ENCODE data around the gene PRODH2. TPM values are rescaled to one million over a fixed set of nuclear protein-coding genes. Genes with fewer than 3 reads are reported as not detected.

The PRODH2 gene
- total and polyA plus RNA-seq, 5 donors from 2014 or later = not detected

DNA sequence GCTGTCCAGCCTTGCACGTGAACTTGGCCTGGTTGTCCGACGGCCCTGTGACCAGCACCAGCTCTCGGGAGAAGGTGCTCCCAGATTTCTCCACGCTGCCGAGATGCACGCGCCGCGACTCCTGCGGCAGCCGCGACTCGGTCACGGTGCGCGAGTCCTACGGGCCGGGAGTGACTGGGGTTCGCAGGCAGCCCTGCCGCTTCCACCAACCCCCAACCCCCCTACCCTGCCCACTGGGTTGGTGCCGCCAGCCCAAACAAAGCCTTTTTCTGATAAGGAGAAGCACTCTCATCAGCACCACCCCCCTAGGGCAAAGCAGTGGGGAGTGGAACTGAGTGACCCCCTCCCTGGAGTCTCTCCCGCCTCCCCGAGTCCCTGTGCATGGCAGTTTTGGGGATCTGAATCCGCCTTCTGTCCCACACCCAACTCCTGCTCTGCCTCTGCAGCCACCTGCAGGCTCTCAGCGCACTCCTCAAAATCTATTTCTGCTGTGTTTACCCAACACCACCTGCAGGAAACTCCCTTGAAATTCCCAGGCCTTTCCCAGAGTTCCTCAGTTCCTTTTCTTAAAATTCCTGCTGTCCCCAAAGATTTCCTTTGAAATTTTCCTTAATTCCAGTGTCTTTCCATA, 33.5 kb upstream of the PRODH2 start:
- peak in 1 of 3 donors; percentile 41 for DNase-seq
- H3K4me3 ChIP-seq (ENCODE audit: low read depth, low read length) = no peak overlapping the region
- H3K4me1 ChIP-seq (ENCODE audit: control insufficient read depth, insufficient read depth, low read length, poor library complexity, severe bottlenecking) = peaks cover 16% of the 10 kb centered on the region
- no peak overlapping the region for H3K27ac ChIP-seq (ENCODE audit: insufficient read depth, low read length, poor library complexity, severe bottlenecking)
- no peak for ATAC-seq (ENCODE audit: low read depth in 2 of 2)
- Mint-ChIP-seq H3K36me3 (no peaks in the 10 kb centered on the region), H3K9me3 (peaks cover 0 to 10% (median 0%) of the 10 kb centered on the region in 7 donors), H3K4me3 (peak overlapping the region in 2 of 4 donors; percentile 33 to 73), H3K27me3 (peaks cover 64% of the 10 kb centered on the region), H3K4me1 (peaks cover 5 to 27% (median 5%) of the 10 kb centered on the region in 4 donors), H3K27ac (no peak overlapping the region)
- H3K9me3 ChIP-seq (ENCODE audit: control insufficient read depth in 2 of 2, low read length in 2 of 2) = no peaks in the 10 kb centered on the region
- H3K36me3 ChIP-seq (ENCODE audit: control insufficient read depth, insufficient read depth, low read length) = no peaks in the 10 kb centered on the region
- H3K27me3 ChIP-seq (ENCODE audit: control insufficient read depth, insufficient read depth, low read length) = peaks cover 21% of the 10 kb centered on the region

DNA sequence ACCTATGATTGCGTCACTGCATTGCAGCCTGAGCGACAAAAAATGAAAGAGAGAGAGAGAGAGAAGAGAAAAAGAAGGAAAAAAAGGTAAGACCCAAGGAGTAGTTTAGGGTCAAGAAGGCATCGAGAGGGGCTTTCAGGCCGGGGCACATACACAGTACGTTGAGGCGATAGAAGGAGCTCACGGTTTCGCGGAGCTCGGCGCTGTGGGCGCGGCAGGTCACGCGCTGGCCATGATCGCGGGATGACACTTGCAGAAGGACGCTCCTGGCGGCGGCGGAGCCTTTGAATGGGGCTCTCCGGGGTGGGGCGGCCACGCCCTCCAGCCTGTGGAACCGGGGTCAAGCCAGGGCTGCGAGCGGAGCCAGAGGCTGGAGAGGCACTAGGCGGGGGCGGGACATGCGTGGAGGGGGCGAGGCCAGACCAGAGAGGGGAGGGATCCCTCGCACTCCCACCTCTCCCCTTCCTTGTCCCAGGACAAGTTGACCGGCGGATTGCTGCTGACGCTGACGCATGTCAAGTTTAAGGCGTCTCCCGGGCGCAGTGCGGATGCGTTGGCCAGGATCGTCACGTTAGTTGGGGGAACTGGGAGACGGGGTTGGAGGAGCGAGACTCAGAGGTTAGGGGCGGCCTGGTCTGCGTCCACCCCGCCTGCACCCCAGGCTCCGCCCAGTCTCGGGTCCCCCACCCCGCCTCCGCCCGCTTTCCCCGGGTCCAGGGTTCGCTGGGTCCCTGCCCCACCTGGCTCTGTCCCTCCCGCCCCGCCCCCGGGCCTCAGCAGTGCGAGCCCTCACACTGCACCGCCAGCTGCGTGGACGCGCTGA, 32.8 kb upstream of the PRODH2 start:
- Histone ChIP-seq H3K36me3 (ENCODE audit: control insufficient read depth, insufficient read depth, low read length) (no peaks in the 10 kb centered on the region), H3K4me3 (ENCODE audit: low read depth, low read length) (no peak overlapping the region), H3K27ac (ENCODE audit: insufficient read depth, low read length, poor library complexity, severe bottlenecking) (no peak overlapping the region), H3K9me3 (ENCODE audit: control insufficient read depth in 2 of 2, low read length in 2 of 2) (no peaks in the 10 kb centered on the region), H3K27me3 (ENCODE audit: control insufficient read depth, insufficient read depth, low read length) (peaks cover 21% of the 10 kb centered on the region), H3K4me1 (ENCODE audit: control insufficient read depth, insufficient read depth, low read length, poor library complexity, severe bottlenecking) (peaks cover 16% of the 10 kb centered on the region)
- H3K36me3 Mint-ChIP-seq = no peaks in the 10 kb centered on the region
- peaks cover 59% of the 10 kb centered on the region for H3K27me3 Mint-ChIP-seq
- peak overlapping the region in 2 of 4 donors; percentile 73 for H3K4me3 Mint-ChIP-seq
- peak overlapping the region in 1 of 3 donors; percentile 34 for H3K27ac Mint-ChIP-seq
- ATAC-seq (ENCODE audit: low read depth in 2 of 2) (no peak), DNase-seq (peak in 1 of 3 donors; percentile 14)
- H3K9me3 Mint-ChIP-seq = peaks cover 0 to 10% (median 0%) of the 10 kb centered on the region in 7 donors
- H3K4me1 Mint-ChIP-seq = peaks cover 5 to 25% (median 5%) of the 10 kb centered on the region in 4 donors

DNA sequence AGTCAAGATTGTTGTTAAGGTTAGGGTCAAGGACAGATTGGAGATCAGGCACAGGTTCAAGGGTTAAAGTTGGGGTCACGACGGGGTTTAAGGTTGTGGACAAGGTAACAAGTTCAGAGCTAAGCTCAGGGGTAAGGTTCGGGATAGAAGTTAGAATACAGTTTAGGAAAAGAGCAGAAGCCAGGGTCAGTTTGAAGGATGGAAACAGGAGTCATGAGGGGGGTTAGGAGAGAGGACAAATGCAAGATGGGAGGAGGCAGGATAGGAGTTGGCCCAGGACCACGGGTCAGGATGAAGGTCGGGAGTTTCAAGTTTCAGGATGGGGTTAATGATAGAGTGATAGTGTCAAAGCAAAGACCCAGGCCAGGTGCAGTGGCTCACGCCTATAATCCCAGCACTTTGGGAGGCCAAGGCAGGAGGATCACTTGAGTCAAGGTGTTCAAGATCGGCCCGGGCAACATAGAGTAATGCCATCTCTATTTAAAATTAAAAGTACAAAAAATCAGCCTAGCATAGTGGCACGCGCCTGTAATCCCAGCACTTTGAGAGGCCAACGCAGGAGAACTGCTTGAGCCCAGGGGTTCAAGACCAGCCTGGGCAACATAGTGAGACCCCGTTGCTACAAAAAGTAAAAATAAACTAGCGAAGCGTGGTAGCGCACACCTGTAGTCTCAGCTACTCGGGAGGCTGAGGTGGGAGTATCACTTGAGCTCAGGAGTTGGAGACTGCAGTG, 32.0 kb upstream of the PRODH2 start:
- peaks cover 59% of the 10 kb centered on the region for H3K27me3 Mint-ChIP-seq
- no peak for DNase-seq
- H3K36me3 Mint-ChIP-seq = no peaks in the 10 kb centered on the region
- H3K9me3 Mint-ChIP-seq = peaks cover 0 to 10% (median 0%) of the 10 kb centered on the region in 7 donors
- peak overlapping the region in 1 of 3 donors; percentile 34 for H3K27ac Mint-ChIP-seq
- no peaks in the 10 kb centered on the region for H3K36me3 ChIP-seq (ENCODE audit: control insufficient read depth, insufficient read depth, low read length)
- peak overlapping the region in 3 of 4 donors; percentile 1 to 73 (median 39) for H3K4me3 Mint-ChIP-seq
- H3K4me1 Mint-ChIP-seq = peaks cover 5 to 25% (median 5%) of the 10 kb centered on the region in 4 donors
- no peaks in the 10 kb centered on the region for H3K9me3 ChIP-seq (ENCODE audit: control insufficient read depth in 2 of 2, low read length in 2 of 2)
- H3K27ac ChIP-seq (ENCODE audit: insufficient read depth, low read length, poor library complexity, severe bottlenecking) = no peak overlapping the region
- no peak for ATAC-seq (ENCODE audit: low read depth in 2 of 2)
- peaks cover 16% of the 10 kb centered on the region for H3K4me1 ChIP-seq (ENCODE audit: control insufficient read depth, insufficient read depth, low read length, poor library complexity, severe bottlenecking)
- H3K4me3 ChIP-seq (ENCODE audit: low read depth, low read length) = no peak overlapping the region
- peaks cover 21% of the 10 kb centered on the region for H3K27me3 ChIP-seq (ENCODE audit: control insufficient read depth, insufficient read depth, low read length)

DNA sequence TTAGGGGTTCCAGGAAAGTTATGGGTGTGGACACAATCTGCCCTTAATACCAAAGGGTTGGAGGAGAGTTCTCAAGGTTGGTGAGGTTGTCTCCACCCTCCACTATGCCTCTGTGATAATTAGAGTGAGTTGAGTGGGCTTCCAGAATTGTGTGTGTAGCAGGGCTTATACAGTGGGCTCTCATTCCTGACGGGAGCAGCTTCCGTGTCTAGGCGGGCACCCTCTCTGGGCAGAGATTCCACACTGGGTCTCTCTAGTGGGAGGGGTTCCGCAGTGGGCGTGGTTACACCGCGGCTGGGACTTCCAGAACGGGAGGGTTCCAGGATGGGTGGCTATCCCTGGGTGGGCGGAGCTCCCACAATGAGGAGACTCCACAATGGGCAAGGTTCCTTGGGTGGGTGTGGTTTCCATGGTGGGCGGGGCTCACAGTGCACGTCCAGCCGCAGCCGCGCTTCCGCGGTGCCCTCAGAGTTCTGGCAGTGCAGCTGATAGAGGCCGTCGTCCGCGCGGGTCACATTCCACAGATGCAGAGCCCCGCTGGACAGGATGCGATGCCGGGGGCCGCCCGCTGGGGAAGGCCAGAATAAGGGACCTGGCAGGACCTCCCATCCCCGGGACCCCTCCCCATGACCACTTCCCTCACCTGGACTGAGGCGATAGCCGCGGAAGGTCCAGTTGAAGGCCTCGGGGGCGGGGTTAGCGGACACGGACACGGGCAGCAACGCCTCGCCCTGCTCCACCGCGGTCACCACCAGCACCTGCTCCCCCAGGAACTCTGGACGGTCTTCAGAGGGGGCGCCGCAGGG, 31.2 kb upstream of the PRODH2 start:
- no peak for ATAC-seq (ENCODE audit: low read depth in 2 of 2)
- H3K27ac ChIP-seq (ENCODE audit: insufficient read depth, low read length, poor library complexity, severe bottlenecking) = no peak overlapping the region
- peaks cover 5 to 25% (median 5%) of the 10 kb centered on the region in 4 donors for H3K4me1 Mint-ChIP-seq
- H3K36me3 Mint-ChIP-seq = no peaks in the 10 kb centered on the region
- H3K4me3 Mint-ChIP-seq = peak overlapping the region in 1 of 4 donors; percentile 89
- H3K4me1 ChIP-seq (ENCODE audit: control insufficient read depth, insufficient read depth, low read length, poor library complexity, severe bottlenecking) = peaks cover 16% of the 10 kb centered on the region
- peaks cover 53% of the 10 kb centered on the region for H3K27me3 Mint-ChIP-seq
- H3K27me3 ChIP-seq (ENCODE audit: control insufficient read depth, insufficient read depth, low read length) = peaks cover 21% of the 10 kb centered on the region
- no peaks in the 10 kb centered on the region for H3K36me3 ChIP-seq (ENCODE audit: control insufficient read depth, insufficient read depth, low read length)
- H3K27ac Mint-ChIP-seq = no peak overlapping the region
- DNase-seq = no peak
- H3K4me3 ChIP-seq (ENCODE audit: low read depth, low read length) = no peak overlapping the region
- peaks cover under 1 to 7% of the 10 kb centered on the region in 2 experiments for H3K9me3 ChIP-seq (ENCODE audit: control insufficient read depth in 2 of 2, low read length in 2 of 2)
- peaks cover 0 to 10% (median 1%) of the 10 kb centered on the region in 7 donors for H3K9me3 Mint-ChIP-seq

DNA sequence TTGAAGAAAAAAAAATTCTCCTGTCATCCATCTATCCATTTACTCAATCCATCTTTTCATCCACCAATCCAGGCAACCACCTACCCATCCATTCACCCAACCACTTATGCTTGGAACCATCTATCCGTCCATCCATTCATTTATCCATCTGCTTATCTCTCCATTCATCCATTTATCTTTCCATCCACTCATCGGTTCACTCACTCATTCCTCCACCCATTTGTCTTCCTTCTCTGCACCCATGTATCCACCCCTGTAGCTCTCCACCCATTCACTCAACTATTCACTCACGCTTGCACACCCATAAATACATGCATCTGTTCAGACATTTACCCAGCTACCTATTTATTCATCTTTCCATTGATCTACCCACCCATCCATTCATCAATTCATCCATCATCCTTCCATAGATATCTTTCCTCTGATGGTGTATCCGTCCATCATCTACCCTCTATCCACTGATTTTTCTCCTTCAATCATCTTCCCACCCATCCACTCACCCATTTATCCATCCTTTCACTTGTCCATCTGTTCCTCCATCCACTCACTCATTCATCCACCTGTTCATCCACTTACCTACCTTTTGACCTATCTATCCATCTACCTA, 30.1 kb upstream of the PRODH2 start:
- H3K4me1 ChIP-seq (ENCODE audit: control insufficient read depth, insufficient read depth, low read length, poor library complexity, severe bottlenecking) = peaks cover 16% of the 10 kb centered on the region
- peaks cover 42% of the 10 kb centered on the region for H3K27me3 Mint-ChIP-seq
- no peak overlapping the region for H3K4me3 ChIP-seq (ENCODE audit: low read depth, low read length)
- no peaks in the 10 kb centered on the region for H3K36me3 ChIP-seq (ENCODE audit: control insufficient read depth, insufficient read depth, low read length)
- no peak for ATAC-seq (ENCODE audit: low read depth in 2 of 2)
- no peak for DNase-seq
- no peaks in the 10 kb centered on the region for H3K36me3 Mint-ChIP-seq
- peaks cover 2 to 7% of the 10 kb centered on the region in 2 experiments for H3K9me3 ChIP-seq (ENCODE audit: control insufficient read depth in 2 of 2, low read length in 2 of 2)
- H3K4me3 Mint-ChIP-seq = no peak overlapping the region
- H3K4me1 Mint-ChIP-seq = peaks cover 5 to 25% (median 5%) of the 10 kb centered on the region in 4 donors
- peaks cover 0 to 11% (median 1%) of the 10 kb centered on the region in 7 donors for H3K9me3 Mint-ChIP-seq
- peaks cover 21% of the 10 kb centered on the region for H3K27me3 ChIP-seq (ENCODE audit: control insufficient read depth, insufficient read depth, low read length)
- no peak overlapping the region for H3K27ac Mint-ChIP-seq
- no peak overlapping the region for H3K27ac ChIP-seq (ENCODE audit: insufficient read depth, low read length, poor library complexity, severe bottlenecking)

DNA sequence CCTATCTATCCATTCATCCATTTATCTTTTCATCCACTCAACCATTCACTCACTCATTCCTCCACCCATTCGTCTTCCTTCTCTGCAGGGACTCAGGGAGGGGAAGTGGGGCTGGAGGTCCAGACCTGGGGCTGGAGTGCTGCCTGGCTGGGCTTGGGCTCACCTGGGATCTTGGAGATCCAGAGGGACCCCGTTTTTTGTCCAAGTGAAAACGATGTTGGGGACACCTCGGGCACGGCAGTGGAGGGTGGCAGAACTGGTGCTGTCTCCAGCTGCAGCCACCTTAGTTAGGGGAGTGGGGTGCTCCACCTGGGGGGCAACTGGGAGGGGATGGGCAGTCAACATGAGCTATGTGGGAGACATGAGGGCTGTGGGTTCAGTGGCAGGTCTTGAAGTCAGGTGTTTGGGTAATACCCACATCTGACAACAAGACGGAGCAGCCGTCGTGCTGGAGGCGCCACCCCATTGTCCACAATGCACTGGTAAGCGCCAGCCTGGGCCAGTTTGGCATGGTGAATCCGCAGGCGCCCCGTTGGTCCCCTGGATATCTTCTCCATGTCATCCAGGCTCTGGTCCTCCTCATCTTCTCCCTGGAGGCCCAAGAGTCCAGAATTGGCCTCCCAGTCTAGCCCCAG, 29.4 kb upstream of the PRODH2 start:
- peaks cover 5 to 25% (median 5%) of the 10 kb centered on the region in 4 donors for H3K4me1 Mint-ChIP-seq
- ATAC-seq (ENCODE audit: low read depth in 2 of 2) (no peak), DNase-seq (no peak)
- Histone ChIP-seq H3K9me3 (ENCODE audit: control insufficient read depth in 2 of 2, low read length in 2 of 2) (peaks cover 2 to 7% of the 10 kb centered on the region in 2 experiments), H3K36me3 (ENCODE audit: control insufficient read depth, insufficient read depth, low read length) (no peaks in the 10 kb centered on the region), H3K27me3 (ENCODE audit: control insufficient read depth, insufficient read depth, low read length) (peaks cover 22% of the 10 kb centered on the region), H3K4me1 (ENCODE audit: control insufficient read depth, insufficient read depth, low read length, poor library complexity, severe bottlenecking) (peaks cover 16% of the 10 kb centered on the region), H3K4me3 (ENCODE audit: low read depth, low read length) (no peak overlapping the region), H3K27ac (ENCODE audit: insufficient read depth, low read length, poor library complexity, severe bottlenecking) (no peak overlapping the region)
- peaks cover 0 to 11% (median 1%) of the 10 kb centered on the region in 7 donors for H3K9me3 Mint-ChIP-seq
- H3K27me3 Mint-ChIP-seq = peaks cover 42% of the 10 kb centered on the region
- H3K36me3 Mint-ChIP-seq = no peaks in the 10 kb centered on the region
- H3K27ac Mint-ChIP-seq = no peak overlapping the region
- H3K4me3 Mint-ChIP-seq = no peak overlapping the region

All from CD4-positive, CD25-positive, alpha-beta regulatory T cell (primary cell).